HUDEP-2 (cell line): ENCODE measurements around the gene ZNF860.
A peak's percentile ranks its signal among the peaks of the same experiment; 100 is the strongest.
"Not testable (repeated sequence)": the region's sequence is repeated elsewhere in the genome, so short reads cannot be mapped to it uniquely, and the experiment has no call there.

Experiments
- DNase-seq, 76 experiments: peaks; one replicate each; lab custom pipeline; 2025; ENCODE audit not compliant: unreplicated experiment in 76 of 76; lab: John Stamatoyannopoulos, UW

ZNF860 gene

DNA sequence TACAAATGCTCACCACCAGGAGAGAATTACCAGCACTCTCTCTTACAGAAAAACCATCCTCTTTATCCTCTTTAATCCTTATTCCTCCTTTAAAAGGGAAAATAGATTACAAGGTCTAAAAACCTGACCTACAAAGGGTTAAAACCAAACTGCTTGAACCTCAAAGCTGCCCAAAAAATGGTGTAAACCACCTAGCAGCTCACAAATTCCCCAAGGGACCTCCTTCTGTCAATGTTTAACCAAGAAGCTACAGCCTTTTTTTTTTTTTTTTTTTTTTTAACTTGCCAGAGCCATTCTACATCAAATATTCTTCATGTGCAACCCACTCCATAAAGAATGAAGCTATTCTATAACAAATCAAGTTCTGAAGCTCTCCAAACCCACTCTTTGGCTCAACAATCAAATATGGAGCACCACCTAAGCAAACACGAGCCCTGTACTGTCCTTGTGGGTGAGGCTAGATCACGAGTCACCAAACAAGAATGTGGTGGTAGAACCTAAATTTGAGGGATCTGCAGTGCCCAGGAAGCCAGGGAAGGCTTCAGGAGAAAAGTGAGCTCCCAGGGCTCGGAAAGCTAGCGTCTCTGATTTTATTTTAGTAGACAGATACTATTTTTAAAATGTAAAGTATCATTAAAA lies 20.6 kb upstream of the ZNF860 start:
- no peak for DNase-seq

- no peak for DNase-seq
Measured at GRCh38 chr3:31962801-31963205, 18.7 kb upstream of the ZNF860 start.

GRCh38 chr3:31966978-31967591 lies 14.5 kb upstream of the ZNF860 start:
- DNase-seq: no peak

- DNase-seq: no peak
Measured at GRCh38 chr3:31967592-31967991, 14.0 kb upstream of the ZNF860 start.

- no peak for DNase-seq
Measured at GRCh38 chr3:31968369-31968926, 13.1 kb upstream of the ZNF860 start.

DNA sequence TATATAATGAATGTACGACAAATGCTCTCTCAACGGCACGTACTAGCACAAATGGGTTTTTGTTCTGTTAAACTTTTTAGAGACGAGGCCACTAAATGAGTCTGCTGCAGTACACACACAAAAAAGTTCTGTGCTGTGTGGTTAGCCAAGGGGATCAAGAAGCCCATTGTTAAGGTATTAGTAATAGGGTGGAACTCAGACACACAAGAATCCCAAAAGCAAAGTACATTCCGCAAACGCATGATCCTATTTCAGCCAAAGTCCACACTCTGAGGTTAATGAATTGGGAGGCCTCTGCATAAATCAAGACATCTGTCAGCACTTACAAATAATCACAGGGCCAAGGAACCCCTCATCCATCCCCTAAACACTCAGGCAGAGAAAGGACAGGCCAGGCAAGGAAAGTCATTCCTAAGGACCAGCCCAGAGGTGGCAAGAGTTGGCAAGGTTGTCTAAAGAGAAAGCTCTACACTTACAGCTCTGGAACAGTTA lies 12.6 kb upstream of the ZNF860 start:
- no peak for DNase-seq

DNA sequence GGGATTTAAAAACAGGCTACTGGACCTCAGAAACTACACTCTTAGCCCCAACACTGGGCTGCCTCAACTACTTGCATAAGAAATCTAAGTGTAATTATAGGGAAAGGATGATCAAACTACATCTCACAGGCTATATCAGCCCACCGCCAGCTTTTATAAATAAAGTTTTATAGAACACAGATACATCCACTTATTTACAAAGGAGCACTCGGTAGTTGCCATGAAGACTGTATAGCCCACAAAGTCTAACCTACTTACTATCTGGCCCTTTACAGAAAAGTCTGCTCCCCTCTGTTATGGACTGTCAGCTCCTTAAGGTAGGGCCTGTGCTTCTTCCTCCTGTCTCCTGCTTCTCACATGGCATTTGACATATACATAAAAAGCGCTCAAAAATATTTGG lies 9.9 kb upstream of the ZNF860 start:
- no peak for DNase-seq

- DNase-seq: no peak
Measured at GRCh38 chr3:31973081-31973480, 8.5 kb upstream of the ZNF860 start.

DNA sequence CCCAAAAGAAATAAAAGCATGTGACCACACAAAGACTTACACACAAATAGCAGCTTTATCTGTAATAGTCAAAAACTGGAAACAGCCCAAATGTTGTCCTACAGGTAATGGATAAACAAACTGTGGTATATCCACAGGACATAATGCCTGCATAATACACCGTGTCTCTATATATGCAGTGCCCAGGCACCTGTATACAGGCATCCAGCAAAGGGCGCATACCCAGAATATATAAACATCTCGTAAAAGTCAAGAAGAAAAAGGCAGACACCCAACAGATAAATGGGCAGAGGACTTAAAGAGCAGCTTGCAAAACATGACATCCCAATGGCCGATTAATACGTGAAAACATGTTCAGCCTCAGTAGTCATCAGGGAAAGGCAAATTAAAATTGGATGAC lies 7.7 kb upstream of the ZNF860 start:
- no peak for DNase-seq

- DNase-seq: no peak
Measured at GRCh38 chr3:31974471-31974870, 7.1 kb upstream of the ZNF860 start.

GRCh38 chr3:31974964-31975363 lies 6.6 kb upstream of the ZNF860 start:
- no peak for DNase-seq

- no peak for DNase-seq
Measured at GRCh38 chr3:31976302-31976701, 5.2 kb upstream of the ZNF860 start.

DNA sequence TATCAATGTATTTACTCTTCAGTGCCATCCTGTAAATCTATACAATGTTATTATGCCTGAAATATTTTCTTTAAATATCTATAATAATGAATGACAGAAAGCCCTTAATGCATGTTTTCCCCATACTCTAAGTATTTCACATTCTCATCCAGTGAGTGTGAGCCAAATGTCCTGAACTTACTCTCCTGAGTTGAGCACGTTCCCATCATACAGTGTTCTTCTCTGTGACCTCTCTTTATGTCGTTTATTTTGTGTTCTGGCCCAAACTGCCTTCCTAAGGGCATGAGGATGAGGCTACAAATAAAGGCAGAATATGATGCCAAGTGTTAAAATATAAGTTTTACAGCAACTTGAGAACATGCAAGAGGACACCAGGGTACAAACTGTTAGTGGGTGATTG lies 3.8 kb upstream of the ZNF860 start:
- no peak for DNase-seq

GRCh38 chr3:31978553-31978952 lies 3.0 kb upstream of the ZNF860 start:
- DNase-seq: no peak

- DNase-seq: no peak
Measured at GRCh38 chr3:31979001-31979697, 2.4 kb upstream of the ZNF860 start.

DNA sequence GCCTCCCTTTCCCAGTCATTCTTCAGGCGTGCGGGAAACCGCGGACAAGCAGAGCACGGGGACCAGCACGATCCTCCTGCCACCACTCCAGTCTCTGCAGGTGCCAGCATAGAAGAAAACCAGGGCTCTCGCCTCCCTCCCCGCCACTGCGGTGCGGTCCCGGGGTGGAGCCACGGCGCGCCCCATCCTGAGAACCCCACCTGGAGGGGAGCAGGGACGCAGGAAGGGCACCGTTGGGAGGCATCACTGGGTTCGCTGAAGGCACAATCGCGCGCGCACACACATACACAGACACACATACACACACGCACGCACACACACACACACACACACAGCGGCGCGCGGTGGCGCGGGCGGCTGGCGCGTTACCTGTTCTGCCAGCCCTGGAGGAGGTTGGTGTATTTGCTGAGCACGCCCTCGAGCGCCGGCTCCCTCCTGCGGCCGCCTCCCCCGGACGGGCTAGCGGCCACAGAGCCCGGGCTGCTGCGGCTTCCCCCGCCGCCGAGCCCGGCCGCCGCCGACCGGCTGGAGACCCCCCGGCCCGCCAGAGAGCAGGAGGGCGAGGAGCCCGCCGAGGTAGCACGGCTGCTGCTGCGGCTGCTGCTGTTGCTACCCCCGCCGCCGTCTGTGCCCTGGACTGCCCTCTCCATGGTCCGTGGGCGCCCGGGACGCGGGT lies 882 bp upstream of the ZNF860 start:
- peak in 2 of 76 experiments; percentile 4 to 7 for DNase-seq

DNA sequence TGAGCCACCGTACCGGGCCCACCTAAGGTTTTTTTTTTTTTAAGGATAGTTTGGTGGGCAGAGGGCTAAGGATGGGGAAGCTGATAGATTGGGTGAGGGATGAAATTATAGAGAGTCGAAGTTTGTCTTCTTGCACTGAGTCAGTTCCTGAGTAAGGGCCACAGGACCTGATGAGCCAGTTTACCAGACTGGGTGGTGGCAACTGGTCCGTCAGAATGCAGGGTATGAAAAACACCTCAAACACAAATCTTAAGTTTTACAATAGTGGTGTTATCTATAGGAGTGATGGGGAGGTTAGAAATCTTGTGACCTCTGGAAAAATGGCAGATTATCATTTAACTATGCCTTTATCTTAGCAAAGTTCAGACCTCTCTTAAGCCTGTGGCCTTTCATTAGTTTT lies 2.8 kb downstream of the ZNF860 start:
- DNase-seq: no peak

DNA sequence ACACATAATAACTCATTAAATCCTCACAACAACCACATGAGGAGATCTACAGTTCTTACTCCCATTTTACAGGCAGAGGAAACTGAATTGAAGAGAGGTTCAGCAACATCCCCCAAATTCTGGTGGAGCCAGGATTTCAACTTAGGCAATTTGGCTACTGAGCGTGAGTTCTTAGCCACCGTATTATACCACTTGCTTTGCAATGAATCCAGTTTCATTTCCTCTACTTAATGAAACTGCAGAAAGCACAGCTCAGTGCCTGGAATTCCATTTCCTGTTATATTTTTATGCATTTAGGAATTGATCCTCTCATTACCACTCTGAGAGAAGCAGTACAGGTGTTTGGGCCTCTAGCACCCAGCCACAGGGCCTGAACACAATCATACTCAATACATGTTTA lies 4.3 kb downstream of the ZNF860 start:
- no peak for DNase-seq

DNA sequence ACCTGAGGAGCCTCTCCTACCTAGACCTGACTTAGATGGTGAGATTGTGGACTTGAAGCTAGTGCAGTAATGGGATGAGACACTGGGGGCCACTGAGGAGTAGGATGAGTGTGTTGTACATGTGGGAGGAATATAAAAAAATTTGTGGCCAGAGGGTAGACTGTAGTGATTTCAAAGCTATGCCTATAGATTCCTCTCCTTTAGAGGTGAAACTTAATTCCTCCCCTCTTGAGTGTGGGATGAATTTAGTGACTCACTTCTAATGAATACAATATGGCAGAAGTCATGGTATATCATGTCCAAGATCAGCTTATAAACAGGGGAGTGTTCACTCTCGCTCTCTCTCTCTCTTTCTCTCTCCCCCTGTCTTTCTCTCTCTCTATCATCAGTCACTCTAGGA lies 6.7 kb downstream of the ZNF860 start:
- no peak for DNase-seq

DNA sequence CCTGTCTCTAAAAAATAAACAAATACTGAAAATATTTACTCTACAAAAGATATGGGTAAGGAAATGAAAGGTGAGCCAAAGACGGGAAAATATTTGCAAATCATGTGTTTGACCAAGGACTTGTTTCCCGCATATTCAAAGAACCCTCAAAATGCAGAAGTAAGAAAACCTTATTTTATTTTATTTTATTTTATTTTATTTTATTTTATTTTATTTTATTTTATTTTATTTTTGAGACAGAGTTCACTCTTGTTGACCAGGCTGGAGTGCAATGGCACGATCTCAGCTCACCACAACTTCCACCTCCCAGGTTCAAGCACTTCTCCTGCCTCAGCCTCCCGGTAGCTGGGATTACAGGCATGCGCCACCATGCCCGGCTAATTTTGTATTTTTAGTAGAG lies 11.4 kb downstream of the ZNF860 start:
- not testable (repeated sequence) for DNase-seq

GRCh38 chr3:31993843-31994242 lies 12.3 kb downstream of the ZNF860 start:
- no peak for DNase-seq
